Measurements from ENCODE around the gene HS3ST4. TPM values are rescaled to one million over a fixed set of nuclear protein-coding genes. Genes with fewer than 3 reads are reported as not detected.

HS3ST4 gene
- total RNA-seq, result not detected
- long read RNA-seq, donor 1, result 0 reads
- long read RNA-seq, donor 2, result 0 reads

DNA sequence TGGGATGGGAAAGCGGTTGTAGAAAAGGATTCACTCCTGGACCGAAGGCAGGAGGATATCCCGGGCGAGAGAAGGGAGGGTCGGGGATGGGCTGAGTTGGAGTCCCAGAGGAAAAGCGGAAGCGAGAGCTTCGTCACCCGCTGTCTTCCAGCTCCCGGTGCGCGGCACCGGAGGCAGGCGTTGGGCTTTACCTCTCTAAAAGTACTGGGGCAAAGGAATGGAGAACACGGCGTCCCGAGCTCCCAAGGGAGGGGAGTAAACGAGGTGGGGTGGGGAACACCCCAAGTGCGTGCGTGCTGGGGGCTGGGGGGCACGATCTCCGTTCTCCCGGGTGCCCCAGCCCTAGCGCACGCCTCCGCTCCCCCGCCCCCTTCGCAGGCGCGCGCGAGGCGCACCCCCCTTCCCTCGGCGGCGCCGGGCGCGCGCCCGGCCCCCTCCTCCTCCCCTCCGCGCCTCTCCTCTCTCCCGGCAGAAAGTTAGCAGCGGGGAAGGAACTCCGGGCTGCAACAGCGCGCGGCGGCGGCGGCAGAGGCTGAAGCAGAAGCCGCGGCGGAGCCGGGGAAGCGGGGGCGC is at the start of gene HS3ST4:
Gene HS3ST4, plus strand, starts transcription at position 441 of the 573 bp plus-strand sequence.
- intact Hi-C loops (cut with DNase I), result no loop called here
- no peak for DNase-seq (ENCODE audit: low spot score)

DNA sequence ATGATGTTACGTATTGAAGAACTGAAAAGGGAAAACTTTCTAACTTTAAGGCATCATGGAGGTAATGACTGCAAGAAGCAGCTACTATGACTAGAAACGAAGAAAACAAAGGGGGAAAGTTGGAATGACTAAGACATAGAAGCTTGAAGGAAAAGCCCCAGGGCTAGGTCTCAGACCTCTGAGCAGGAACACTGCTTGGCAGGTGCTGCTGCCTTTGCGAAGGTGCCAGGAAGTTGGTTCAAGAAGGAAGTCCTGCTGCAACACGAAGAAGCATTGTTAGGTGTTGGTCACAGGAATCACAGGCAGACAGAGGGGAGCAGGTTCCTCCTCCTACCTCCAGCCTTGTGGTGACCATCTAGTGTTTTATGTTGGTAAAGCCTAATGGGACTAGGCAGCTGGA is 48.1 kb upstream of the HS3ST4 start:
- intact Hi-C loops (cut with DNase I), result no loop called here
- no peak for DNase-seq (ENCODE audit: low spot score)

- intact Hi-C loops (cut with DNase I), result no loop called here
- no peak for DNase-seq (ENCODE audit: low spot score)
Measured at GRCh38 chr16:25656639-25657038, 35.1 kb upstream of the HS3ST4 start.

DNA sequence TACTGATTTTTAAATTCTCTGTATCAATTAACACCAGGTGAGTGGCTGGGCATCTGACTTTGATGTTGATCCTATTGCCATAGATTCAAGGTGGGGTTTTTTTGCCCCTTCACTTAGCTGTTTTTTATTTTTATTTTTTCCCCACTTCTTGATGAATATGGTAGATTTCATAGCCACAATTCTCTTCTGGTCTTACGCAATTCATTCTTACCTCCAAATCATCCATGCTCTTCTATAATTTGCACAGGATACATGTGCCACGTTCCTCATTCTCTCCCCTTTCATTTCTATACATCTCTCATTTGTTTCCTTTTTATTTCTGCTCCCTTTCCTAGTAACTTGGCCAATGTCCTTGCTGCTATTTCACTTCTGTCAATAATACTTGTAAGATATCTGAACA is 14.9 kb upstream of the HS3ST4 start:
- intact Hi-C loops (cut with DNase I), result no loop called here
- DNase-seq (ENCODE audit: low spot score), result no peak

GRCh38 chr16:25679511-25679910 is 12.2 kb upstream of the HS3ST4 start:
- intact Hi-C loops (cut with DNase I), result no loop called here
- no peak for DNase-seq (ENCODE audit: low spot score)

GRCh38 chr16:25689137-25689836 is 2.5 kb upstream of the HS3ST4 start:
- DNase-seq (ENCODE audit: low spot score), result no peak
- intact Hi-C loops (cut with DNase I), result no loop called here

DNA sequence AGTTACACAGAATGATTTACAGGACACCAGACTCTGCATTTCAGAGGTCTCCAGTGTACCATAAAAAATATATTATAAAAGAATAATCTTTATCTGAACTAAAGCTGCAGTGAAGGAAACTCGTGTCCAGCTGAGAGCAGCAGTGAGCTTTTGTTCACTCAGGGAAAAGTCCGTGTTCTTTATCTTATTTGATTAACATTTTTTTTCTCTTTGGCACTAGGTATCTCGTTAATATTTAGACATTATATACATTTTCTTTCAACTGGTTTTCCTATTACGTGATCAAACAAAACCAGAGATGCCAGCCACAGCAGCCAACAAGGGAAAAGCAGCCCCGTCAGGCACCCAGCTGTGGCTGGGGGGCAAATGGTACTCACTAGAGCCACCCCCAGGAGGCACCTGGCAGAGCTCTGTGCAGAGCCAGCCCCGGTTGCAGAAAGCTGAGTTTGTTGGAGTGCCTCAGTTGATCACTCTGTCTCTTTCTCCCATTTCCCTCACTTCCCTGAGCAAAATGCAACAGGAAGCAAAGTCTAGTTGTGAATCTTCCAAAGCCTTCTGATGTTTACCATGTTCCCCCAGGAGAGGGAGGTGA is 1.1 kb upstream of the HS3ST4 start:
- intact Hi-C loops (cut with DNase I), result no loop called here
- DNase-seq (ENCODE audit: low spot score), result no peak

GRCh38 chr16:25692351-25692741 is 587 bp downstream of the HS3ST4 start:
- intact Hi-C loops (cut with DNase I), result no loop called here
- no peak for DNase-seq (ENCODE audit: low spot score)

GRCh38 chr16:25692742-25693508 is 1.2 kb downstream of the HS3ST4 start:
- peak; percentile 79 for DNase-seq (ENCODE audit: low spot score)
- intact Hi-C loops (cut with DNase I), result no loop called here

DNA sequence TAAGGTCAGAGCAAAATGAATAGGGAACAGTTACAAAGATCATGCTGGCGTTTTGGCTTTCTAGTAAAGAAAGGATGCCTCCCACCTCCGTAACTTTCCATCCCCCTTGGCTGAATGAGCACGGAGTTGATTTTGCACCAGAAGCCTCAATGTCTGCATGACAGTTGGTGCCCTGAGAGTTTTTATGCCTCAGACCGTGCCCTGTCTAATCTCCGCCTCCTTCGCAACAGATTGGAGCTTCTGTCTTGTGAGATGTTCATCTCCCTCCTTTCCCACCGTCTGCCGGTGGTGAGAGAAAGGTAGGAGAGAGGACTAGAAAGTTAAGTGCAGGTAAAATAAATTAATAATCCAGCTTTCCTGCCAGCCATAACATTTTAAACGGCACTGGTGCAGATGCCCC is 1.9 kb downstream of the HS3ST4 start:
- intact Hi-C loops (cut with DNase I), result no loop called here
- DNase-seq (ENCODE audit: low spot score), result no peak

DNA sequence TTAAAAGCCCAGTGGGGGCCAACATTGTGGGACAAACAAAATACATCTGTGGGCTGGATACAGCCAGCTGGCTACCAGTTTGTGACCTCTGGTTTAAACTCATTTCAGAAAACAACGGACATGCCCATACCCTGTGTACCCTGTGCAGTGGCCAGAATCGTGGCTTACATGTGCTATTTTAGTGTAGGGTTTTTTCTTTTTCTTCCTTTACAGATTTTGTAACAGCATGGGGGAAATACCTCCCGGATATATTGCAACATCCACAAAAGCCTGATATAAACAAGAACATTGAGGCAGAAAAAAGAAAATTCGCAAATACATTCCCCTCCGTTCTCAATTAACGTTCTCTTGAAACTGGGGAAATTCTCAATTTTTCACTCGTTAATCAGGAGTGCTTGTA is 7.3 kb downstream of the HS3ST4 start:
- DNase-seq (ENCODE audit: low spot score), result no peak
- intact Hi-C loops (cut with DNase I), result no loop called here

DNA sequence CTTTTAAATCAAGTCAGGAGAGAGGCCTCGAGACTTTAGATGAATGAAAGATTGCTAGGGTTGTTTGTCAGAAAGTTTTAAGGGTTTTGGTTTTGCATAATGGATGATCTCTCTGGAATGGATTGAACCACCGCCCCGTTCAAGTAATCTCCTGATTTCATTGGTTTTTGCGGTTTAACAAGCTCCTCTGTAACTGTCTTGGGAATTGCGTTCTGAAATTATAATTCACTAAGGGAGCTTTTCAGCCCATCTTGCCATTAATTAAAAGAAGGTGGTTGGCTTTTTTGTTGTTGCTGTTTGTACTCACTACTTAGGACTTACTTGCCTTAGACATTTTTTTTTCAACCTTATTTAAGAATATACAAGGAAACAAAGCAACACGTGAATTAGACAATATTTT is 8.8 kb downstream of the HS3ST4 start:
- intact Hi-C loops (cut with DNase I), result no loop called here
- no peak for DNase-seq (ENCODE audit: low spot score)

- intact Hi-C loops (cut with DNase I), result no loop called here
- DNase-seq (ENCODE audit: low spot score), result no peak
Measured at GRCh38 chr16:25707553-25707952, 15.8 kb downstream of the HS3ST4 start.

DNA sequence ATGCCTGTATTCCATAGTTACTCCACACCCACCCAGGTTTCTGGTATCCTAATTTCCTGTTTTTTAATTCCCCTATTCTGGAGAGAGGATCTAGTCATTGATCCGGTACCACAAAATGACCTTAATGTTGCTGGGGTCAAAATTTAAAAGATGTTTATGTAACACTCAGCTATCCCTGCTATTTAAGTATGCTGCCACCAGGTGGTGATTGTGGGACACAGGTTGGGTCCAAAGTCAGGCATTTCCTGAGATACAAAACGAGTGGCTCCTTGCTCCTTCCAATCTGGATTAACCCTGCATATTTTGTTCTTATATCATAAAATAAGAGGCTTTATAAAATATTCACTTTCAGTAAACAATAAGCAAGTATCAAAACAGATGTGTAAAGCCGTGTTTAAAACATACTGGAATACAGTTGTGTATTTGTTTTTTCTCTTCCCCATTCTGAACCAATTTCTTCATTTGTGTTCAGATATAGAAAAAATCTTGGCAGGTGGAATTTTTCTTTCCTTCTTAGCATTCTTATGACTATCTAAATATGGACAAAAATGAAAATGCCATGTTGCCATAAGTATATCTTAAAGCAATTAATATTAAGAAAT is 16.3 kb downstream of the HS3ST4 start:
- intact Hi-C loops (cut with DNase I), result no loop called here
- DNase-seq (ENCODE audit: low spot score), result no peak

DNA sequence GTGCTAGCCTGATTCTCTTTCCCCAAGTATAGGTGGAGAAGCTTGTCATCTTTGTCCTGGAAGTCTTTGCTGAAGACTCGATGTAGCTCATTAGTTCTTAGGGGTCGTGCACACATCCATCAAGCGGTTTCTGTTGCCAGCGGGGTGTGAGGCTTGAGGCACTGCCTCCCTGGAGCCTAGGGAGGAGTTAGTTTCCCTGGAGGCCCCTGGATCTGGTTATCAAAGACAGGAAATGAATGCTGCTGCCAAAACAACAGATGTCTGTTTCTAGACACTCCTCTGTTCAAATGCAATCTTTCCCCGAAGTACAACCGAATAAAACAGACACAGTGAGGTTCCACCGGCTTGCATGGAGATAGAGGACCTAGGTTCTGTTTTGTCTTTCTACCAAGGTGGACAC is 17.5 kb downstream of the HS3ST4 start:
- intact Hi-C loops (cut with DNase I), result no loop called here
- DNase-seq (ENCODE audit: low spot score), result no peak

- intact Hi-C loops (cut with DNase I), result loop anchor here in 1 of 2 donors (1.0 kb wide), 1 partner anchor 18 kb away; no protein-coding TSS in a partner anchor
- DNase-seq (ENCODE audit: low spot score), result no peak
Measured at GRCh38 chr16:25713785-25714570, 22.2 kb downstream of the HS3ST4 start.

- DNase-seq (ENCODE audit: low spot score), result no peak
- intact Hi-C loops (cut with DNase I), result no loop called here
Measured at GRCh38 chr16:25716186-25716585, 24.4 kb downstream of the HS3ST4 start.

GRCh38 chr16:25721439-25721838 is 29.7 kb downstream of the HS3ST4 start:
- DNase-seq (ENCODE audit: low spot score), result no peak
- intact Hi-C loops (cut with DNase I), result no loop called here

Data from posterior vena cava (tissue), 2 donors.